ENCODE measurements around the gene CEP104. TPM values are rescaled to one million over a fixed set of nuclear protein-coding genes. Genes with fewer than 3 reads are reported as not detected.

CEP104 gene
- total and polyA plus RNA-seq, 2 experiments from 2014 or later, result 20.5 to 32.2 TPM

GRCh38 chr1:3824650-3825049, 32.4 kb downstream of the CEP104 start:
- no peaks in the 10 kb centered on the region for H3K36me3 ChIP-seq (ENCODE audit: insufficient read depth)
- no peaks in the 10 kb centered on the region for H3K9me2 ChIP-seq (ENCODE audit: insufficient read depth)
- DNase-seq (ENCODE audit: low spot score) (no peak), ATAC-seq (no peak)
- H3K9me3 Mint-ChIP-seq, result no peaks in the 10 kb centered on the region
- H3K4me1 ChIP-seq (ENCODE audit: insufficient read depth), result no peaks in the 10 kb centered on the region
- no peaks in the 10 kb centered on the region for H3K4me1 Mint-ChIP-seq
- H2AFZ ChIP-seq, result no peak overlapping the region
- H3K27me3 ChIP-seq (ENCODE audit: insufficient read depth), result no peaks in the 10 kb centered on the region
- no peak overlapping the region for H3K4me3 Mint-ChIP-seq
- H3K4me3 ChIP-seq, result no peak overlapping the region
- no peak overlapping the region for H3K27ac Mint-ChIP-seq
- peaks cover 18% of the 10 kb centered on the region for H3K36me3 Mint-ChIP-seq (ENCODE audit: low read depth)
- H3F3A ChIP-seq (replicated peaks; ENCODE audit: low read depth), result no peaks in the 10 kb centered on the region
- H3K27ac ChIP-seq (ENCODE audit: low read depth), result no peak overlapping the region
- no peaks in the 10 kb centered on the region for H4K20me1 ChIP-seq (replicated peaks; ENCODE audit: insufficient read depth)
- H3K4me2 ChIP-seq, result no peak overlapping the region
- TF ChIP-seq CREB1 (CRISPR knock-in tag; IDR thresholded peaks at IDR 0.05; ENCODE audit: low read depth) (no peak), ZNF331 (CRISPR knock-in tag; IDR thresholded peaks at IDR 0.05; ENCODE audit: low read depth) (no peak), ETS1 (IDR thresholded peaks at IDR 0.05) (no peak), REST (IDR thresholded peaks at IDR 0.05; ENCODE audit: unreplicated experiment) (no peak), ZNF462 (CRISPR knock-in tag; IDR thresholded peaks at IDR 0.05) (no peak), STAT1 (IDR thresholded peaks at IDR 0.05; ENCODE audit: unreplicated experiment) (no peak), JUNB (IDR thresholded peaks at IDR 0.05; ENCODE audit: unreplicated experiment) (no peak), POLR2AphosphoS5 (IDR thresholded peaks at IDR 0.05; ENCODE audit: low read depth) (no peak), NANOG (IDR thresholded peaks at IDR 0.05; ENCODE audit: borderline replicate concordance) (no peak), EZH2phosphoT487 (IDR thresholded peaks at IDR 0.05; ENCODE audit: unreplicated experiment) (no peak), CTCF (conservative IDR thresholded peaks at IDR 0.05; ENCODE audit: low read depth in 2 of 2) (no peak), ZNF114 (CRISPR knock-in tag; IDR thresholded peaks at IDR 0.05) (no peak)
- H3K79me2 ChIP-seq (replicated peaks; ENCODE audit: insufficient read depth), result no peaks in the 10 kb centered on the region
- H3K27me3 Mint-ChIP-seq (ENCODE audit: insufficient read depth, low read depth, poor library complexity), result peaks cover 8% of the 10 kb centered on the region

All from GM23338 (cell line).